ENCODE measurements around the gene MALAT1.

The MALAT1 gene

DNA sequence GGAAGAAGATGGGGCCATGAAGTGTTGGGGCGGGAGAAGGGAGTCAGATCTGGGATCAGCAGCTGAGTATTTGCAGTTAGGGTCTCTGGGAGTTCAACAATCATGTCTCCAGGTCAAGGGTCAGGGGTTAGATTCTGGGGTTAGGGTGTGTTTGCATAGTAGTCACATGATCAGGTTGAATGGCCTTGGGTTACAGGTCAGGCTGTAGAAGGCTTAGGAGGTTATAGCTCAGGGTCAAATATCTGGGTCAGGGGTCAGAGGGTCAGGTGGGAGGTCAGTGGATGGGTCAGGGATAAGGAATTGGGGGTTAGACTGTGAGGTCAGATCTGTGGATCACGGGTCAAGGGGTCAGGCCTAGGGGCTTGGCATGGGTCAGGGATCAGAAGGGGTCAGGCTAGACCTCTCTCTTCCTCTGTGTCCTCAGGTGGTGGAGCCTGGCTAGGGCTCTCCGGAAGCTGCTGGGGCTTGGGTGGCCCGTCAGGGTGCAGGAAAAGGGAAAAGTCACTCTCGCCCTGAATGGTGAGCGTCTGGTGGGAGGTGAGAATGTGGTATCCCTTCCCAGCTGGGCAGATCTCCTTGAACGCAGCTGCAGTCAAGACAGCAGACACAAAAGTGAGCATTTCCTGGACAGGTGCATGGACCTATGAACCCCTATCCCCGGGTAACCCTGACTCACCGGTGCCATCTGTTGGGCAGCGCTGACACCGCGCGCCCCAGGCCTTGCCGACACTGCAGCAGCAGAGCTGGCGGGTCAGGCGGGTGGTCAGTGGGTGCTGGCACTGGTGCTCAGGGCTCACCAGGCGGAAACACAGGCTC, 52.9 kb downstream of the MALAT1 start:
- H3K4me3 ChIP-seq (ENCODE audit: low read depth, low read length): no peak overlapping the region
- TF ChIP-seq, protein P1, sequence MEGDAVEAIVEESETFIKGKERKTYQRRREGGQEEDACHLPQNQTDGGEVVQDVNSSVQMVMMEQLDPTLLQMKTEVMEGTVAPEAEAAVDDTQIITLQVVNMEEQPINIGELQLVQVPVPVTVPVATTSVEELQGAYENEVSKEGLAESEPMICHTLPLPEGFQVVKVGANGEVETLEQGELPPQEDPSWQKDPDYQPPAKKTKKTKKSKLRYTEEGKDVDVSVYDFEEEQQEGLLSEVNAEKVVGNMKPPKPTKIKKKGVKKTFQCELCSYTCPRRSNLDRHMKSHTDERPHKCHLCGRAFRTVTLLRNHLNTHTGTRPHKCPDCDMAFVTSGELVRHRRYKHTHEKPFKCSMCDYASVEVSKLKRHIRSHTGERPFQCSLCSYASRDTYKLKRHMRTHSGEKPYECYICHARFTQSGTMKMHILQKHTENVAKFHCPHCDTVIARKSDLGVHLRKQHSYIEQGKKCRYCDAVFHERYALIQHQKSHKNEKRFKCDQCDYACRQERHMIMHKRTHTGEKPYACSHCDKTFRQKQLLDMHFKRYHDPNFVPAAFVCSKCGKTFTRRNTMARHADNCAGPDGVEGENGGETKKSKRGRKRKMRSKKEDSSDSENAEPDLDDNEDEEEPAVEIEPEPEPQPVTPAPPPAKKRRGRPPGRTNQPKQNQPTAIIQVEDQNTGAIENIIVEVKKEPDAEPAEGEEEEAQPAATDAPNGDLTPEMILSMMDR (conservative IDR thresholded peaks at IDR 0.05; ENCODE audit: low read depth, low read length): peak; percentile 48
- no peak for DNase-seq (ENCODE audit: low read depth)

DNA sequence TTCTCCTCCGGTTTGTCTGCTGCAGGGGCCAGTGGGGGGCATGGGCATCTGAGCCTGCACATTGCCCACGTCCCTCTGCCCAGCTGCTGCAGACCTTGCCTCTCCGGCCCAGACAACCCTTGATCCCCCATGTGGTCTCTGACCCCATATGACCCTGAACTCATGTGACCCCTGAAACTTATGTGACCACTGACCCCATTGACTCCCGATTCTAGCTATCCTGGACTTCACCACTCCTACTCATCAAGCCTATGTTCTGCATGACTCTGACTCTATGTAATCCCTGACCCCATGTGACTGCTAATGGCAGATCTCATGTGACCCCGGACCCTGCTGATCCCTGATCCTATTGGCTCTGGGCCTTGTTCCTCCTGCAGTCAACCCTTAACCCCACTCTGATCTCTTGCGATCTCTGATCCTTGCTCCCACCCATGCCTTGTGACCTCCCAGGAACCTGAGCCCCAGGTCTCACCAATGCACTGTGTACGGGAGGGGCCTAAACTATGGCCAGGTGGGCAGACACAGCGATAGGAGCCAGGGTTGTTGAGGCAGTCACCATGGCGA, 53.6 kb downstream of the MALAT1 start:
- DNase-seq (ENCODE audit: low read depth): no peak
- H3K4me3 ChIP-seq (ENCODE audit: low read depth, low read length): no peak overlapping the region
- TF ChIP-seq, protein P1 (conservative IDR thresholded peaks at IDR 0.05; ENCODE audit: low read depth, low read length): no peak

DNA sequence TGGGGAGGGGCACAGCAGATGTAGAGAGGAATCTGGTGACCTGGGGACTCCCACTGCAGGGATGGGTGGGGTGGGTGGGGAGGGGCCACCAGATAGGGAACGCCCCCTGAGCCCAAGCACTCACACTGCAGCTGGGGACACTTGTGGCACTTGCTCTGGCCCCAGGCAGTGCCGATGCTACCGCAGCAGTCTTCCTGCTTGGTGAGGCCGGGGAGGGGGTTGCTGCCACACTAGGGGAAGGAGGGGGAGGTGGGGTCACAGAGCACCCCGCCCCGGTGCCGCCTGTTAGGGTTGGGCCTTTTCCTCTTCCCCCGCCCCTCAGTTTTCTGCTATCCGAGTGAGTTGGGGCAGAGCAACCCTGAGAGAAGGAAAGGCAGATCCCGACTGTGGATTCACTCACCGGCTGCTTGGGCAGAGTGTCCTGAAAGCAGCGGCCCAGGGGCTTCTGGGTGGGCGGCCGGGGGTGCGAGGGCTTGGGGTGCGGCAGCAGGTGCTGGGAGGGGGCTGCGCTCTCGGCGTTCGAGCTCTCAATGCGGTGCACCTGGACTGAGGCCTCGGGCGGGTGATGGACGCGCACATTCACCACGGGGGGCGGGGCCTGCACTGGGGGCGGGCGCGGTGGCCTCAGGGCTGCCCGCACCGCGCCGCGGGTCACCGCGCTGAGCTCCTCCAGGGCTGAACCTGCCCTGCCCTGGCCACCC, 54.6 kb downstream of the MALAT1 start:
- DNase-seq (ENCODE audit: low read depth): no peak
- H3K4me3 ChIP-seq (ENCODE audit: low read depth, low read length): no peak overlapping the region
- TF ChIP-seq, protein P1 (conservative IDR thresholded peaks at IDR 0.05; ENCODE audit: low read depth, low read length): no peak

DNA sequence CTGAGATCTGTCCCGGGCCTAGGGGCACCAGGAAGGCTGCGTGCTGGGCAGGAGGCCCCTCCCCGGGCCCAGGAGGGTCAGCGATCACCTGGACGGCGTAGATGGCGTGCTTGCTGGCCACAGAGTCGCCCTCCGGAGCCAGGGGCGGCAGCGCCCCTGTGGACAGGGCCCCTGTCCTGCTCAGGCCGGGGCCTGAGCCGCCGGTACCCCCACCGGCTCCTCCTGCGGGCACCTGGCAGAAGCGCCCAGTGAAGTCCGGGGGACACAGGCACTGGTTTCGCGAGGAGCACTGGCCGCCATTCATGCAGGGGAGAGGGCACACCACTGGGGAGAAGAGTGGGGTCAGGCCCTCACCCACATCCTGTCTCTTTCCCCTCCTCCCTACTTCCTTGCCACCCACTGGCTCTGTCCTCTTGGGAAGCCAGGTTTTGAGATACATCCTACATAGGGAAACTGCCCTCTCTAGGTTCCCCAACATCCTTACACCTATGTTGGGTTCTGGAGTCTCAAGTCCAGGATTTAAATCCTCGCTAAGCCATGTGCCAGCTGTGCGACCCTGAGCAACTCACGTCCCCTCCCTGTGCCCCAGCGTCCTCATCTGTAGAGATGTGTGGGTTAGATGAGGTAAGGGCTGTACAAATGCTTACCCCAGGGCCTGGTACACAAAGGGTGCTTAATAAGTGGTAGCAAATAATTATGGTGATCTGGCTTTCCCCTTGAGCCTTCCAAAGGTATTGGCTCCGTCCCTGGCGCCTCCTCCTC, 55.4 kb downstream of the MALAT1 start:
- H3K4me3 ChIP-seq (ENCODE audit: low read depth, low read length): no peak overlapping the region
- TF ChIP-seq, protein P1 (conservative IDR thresholded peaks at IDR 0.05; ENCODE audit: low read depth, low read length): no peak
- no peak for DNase-seq (ENCODE audit: low read depth)

DNA sequence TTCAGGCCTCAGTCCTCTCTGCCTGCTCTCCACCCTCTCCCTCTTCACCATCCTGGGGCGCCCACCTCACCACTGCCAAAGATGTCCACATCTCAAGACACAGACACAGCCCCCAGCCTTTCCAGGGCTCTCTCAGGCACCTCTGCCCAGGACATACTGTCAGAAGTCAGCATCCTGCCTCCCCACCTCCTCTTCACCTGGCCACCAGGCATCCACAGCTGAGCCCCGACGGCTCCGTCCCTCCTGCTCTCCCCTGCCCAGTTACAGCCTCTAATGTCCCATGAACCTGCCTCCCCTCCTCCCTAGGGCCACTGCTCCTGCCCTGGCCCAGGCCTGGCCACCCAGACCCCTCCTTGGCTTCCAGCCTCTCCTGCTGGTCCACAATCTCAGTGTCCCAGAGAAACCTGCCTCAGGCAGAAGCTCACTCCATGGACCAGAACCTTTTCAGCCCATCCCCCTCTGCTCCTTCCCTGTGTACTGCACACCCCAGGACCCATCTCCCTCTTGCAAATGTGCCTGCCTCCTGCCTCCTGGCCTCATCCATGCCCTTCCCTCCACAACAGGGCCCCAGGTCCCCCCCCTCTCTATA, 56.1 kb downstream of the MALAT1 start:
- TF ChIP-seq, protein P1 (conservative IDR thresholded peaks at IDR 0.05; ENCODE audit: low read depth, low read length): no peak
- no peak for DNase-seq (ENCODE audit: low read depth)
- H3K4me3 ChIP-seq (ENCODE audit: low read depth, low read length): no peak overlapping the region

DNA sequence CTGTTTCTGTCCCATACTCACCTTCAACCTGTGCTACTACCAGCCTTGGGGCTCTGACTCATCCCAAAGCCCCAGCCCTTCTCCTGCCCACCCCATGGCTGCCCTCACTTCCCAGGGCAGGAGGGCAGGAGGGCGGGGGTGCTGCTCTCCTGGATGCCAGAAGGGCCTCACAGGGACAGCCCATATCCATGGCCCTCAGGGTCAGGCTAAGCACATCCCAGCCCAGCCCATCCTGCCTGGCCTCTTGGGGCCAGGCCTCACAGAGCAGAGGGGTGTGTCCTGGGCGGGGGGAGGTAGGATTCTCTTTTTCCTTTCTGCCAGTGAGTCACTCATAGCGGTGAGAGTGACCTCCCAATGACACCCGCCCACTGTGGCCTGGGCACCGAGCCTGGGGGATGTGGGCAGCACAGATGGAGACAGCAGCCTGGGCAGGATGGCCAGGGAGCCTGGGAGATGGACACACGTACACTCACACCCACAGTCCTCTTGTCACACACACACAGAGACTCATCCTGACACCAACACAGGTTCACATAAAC, 56.9 kb downstream of the MALAT1 start:
- TF ChIP-seq, protein P1 (conservative IDR thresholded peaks at IDR 0.05; ENCODE audit: low read depth, low read length): no peak
- peak overlapping the region; percentile 30 for H3K4me3 ChIP-seq (ENCODE audit: low read depth, low read length)
- peak; percentile 68 for DNase-seq (ENCODE audit: low read depth)
